ENCODE data around the gene ST3GAL3.

ST3GAL3 gene

GRCh38 chr1:43779805-43780403 lies 72.6 kb downstream of the ST3GAL3 start:
- WGBS (ENCODE audit: insufficient coverage): 100% methylated on average over 1 of the region's 1 CpG
- H3K27ac ChIP-seq (ENCODE audit: insufficient read depth in 1 of 2, low read depth in 1 of 2, low read length in 2 of 2, poor library complexity in 1 of 2, severe bottlenecking in 2 of 2): no peak overlapping the region
- H3K36me3 ChIP-seq (ENCODE audit: control insufficient read depth in 4 of 4, insufficient read depth in 4 of 4, low read length in 3 of 4): peaks cover 0 to 5% (median 3%) of the 10 kb centered on the region in 4 experiments
- H3K4me1 ChIP-seq (ENCODE audit: control extremely low read depth in 1 of 4, control insufficient read depth in 4 of 4, insufficient read depth in 4 of 4, low read length in 3 of 4): peaks cover 0 to 38% (median 17%) of the 10 kb centered on the region in 4 experiments
- H3K9me3 ChIP-seq (ENCODE audit: control extremely low read depth in 1 of 5, control insufficient read depth in 4 of 5, insufficient read depth in 2 of 5, low read depth in 1 of 5, low read length in 4 of 5): peaks cover 0 to 13% (median 0%) of the 10 kb centered on the region in 5 experiments
- ChIA-PET POLR2A (no interaction called here), CTCF (no interaction called here)
- H3K4me3 ChIP-seq (ENCODE audit: control insufficient read depth in 1 of 7, extremely low read depth in 1 of 7, insufficient read depth in 4 of 7, low read depth in 2 of 7, low read length in 6 of 7): peak overlapping the region in 1 of 7 experiments; percentile 22
- DNase-seq: peak in 1 of 3 donors; percentile 21
- no peaks in the 10 kb centered on the region for H3K27me3 ChIP-seq (replicated peaks in 2 of 5; ENCODE audit: control insufficient read depth in 4 of 5, insufficient read depth in 5 of 5, low read length in 4 of 5)

- Histone ChIP-seq H3K27me3 (replicated peaks in 2 of 5; ENCODE audit: control insufficient read depth in 4 of 5, insufficient read depth in 5 of 5, low read length in 4 of 5) (no peaks in the 10 kb centered on the region), H3K36me3 (ENCODE audit: control insufficient read depth in 4 of 4, insufficient read depth in 4 of 4, low read length in 3 of 4) (peaks cover 0 to 9% (median 4%) of the 10 kb centered on the region in 4 experiments), H3K27ac (ENCODE audit: insufficient read depth in 1 of 2, low read depth in 1 of 2, low read length in 2 of 2, poor library complexity in 1 of 2, severe bottlenecking in 2 of 2) (peak overlapping the region in 1 of 2 experiments; percentile 45), H3K4me3 (ENCODE audit: control insufficient read depth in 1 of 7, extremely low read depth in 1 of 7, insufficient read depth in 4 of 7, low read depth in 2 of 7, low read length in 6 of 7) (no peak overlapping the region), H3K4me1 (ENCODE audit: control extremely low read depth in 1 of 4, control insufficient read depth in 4 of 4, insufficient read depth in 4 of 4, low read length in 3 of 4) (peaks cover 0 to 38% (median 19%) of the 10 kb centered on the region in 4 experiments), H3K9me3 (ENCODE audit: control extremely low read depth in 1 of 5, control insufficient read depth in 4 of 5, insufficient read depth in 2 of 5, low read depth in 1 of 5, low read length in 4 of 5) (peaks cover 0 to 13% (median 0%) of the 10 kb centered on the region in 5 experiments)
- peak in 2 of 3 donors; percentile 56 to 62 for DNase-seq
- WGBS (ENCODE audit: insufficient coverage): 91% methylated on average over 2 of the region's 2 CpGs
- ChIA-PET POLR2A (no interaction called here), CTCF (no interaction called here)
These were observed 74.2 kb downstream of the ST3GAL3 start for GRCh38 chr1:43781574-43781973.

GRCh38 chr1:43783096-43783670 lies 75.8 kb downstream of the ST3GAL3 start:
- Histone ChIP-seq H3K9me3 (ENCODE audit: control extremely low read depth in 1 of 5, control insufficient read depth in 4 of 5, insufficient read depth in 2 of 5, low read depth in 1 of 5, low read length in 4 of 5) (peaks cover 0 to 13% (median 0%) of the 10 kb centered on the region in 5 experiments), H3K4me1 (ENCODE audit: control extremely low read depth in 1 of 4, control insufficient read depth in 4 of 4, insufficient read depth in 4 of 4, low read length in 3 of 4) (peaks cover 5 to 50% (median 30%) of the 10 kb centered on the region in 4 experiments), H3K4me3 (ENCODE audit: control insufficient read depth in 1 of 7, extremely low read depth in 1 of 7, insufficient read depth in 4 of 7, low read depth in 2 of 7, low read length in 6 of 7) (no peak overlapping the region), H3K27ac (ENCODE audit: insufficient read depth in 1 of 2, low read depth in 1 of 2, low read length in 2 of 2, poor library complexity in 1 of 2, severe bottlenecking in 2 of 2) (peak overlapping the region in 1 of 2 experiments; percentile 7), H3K36me3 (ENCODE audit: control insufficient read depth in 4 of 4, insufficient read depth in 4 of 4, low read length in 3 of 4) (peaks cover 0 to 9% (median 4%) of the 10 kb centered on the region in 4 experiments), H3K27me3 (replicated peaks in 2 of 5; ENCODE audit: control insufficient read depth in 4 of 5, insufficient read depth in 5 of 5, low read length in 4 of 5) (no peaks in the 10 kb centered on the region)
- WGBS (ENCODE audit: insufficient coverage): 98% methylated on average over 4 of the region's 4 CpGs
- ChIA-PET POLR2A (interaction anchor here (0.9 kb wide), 1 partner anchor 86 kb away, joined by 3 read pairs; no protein-coding TSS in a partner anchor), CTCF (interaction anchor here (1.0 to 1.1 kb wide), 2 partner anchors 18 to 20 kb away, joined by 3 read pairs; no protein-coding TSS in a partner anchor)
- no peak for DNase-seq

GRCh38 chr1:43783671-43784205 lies 76.4 kb downstream of the ST3GAL3 start:
- Histone ChIP-seq H3K4me3 (ENCODE audit: control insufficient read depth in 1 of 7, extremely low read depth in 1 of 7, insufficient read depth in 4 of 7, low read depth in 2 of 7, low read length in 6 of 7) (no peak overlapping the region), H3K27ac (ENCODE audit: insufficient read depth in 1 of 2, low read depth in 1 of 2, low read length in 2 of 2, poor library complexity in 1 of 2, severe bottlenecking in 2 of 2) (peak overlapping the region in 1 of 2 experiments; percentile 7), H3K27me3 (replicated peaks in 2 of 5; ENCODE audit: control insufficient read depth in 4 of 5, insufficient read depth in 5 of 5, low read length in 4 of 5) (no peaks in the 10 kb centered on the region), H3K4me1 (ENCODE audit: control extremely low read depth in 1 of 4, control insufficient read depth in 4 of 4, insufficient read depth in 4 of 4, low read length in 3 of 4) (peaks cover 5 to 53% (median 30%) of the 10 kb centered on the region in 4 experiments), H3K36me3 (ENCODE audit: control insufficient read depth in 4 of 4, insufficient read depth in 4 of 4, low read length in 3 of 4) (peaks cover 0 to 9% (median 4%) of the 10 kb centered on the region in 4 experiments), H3K9me3 (ENCODE audit: control extremely low read depth in 1 of 5, control insufficient read depth in 4 of 5, insufficient read depth in 2 of 5, low read depth in 1 of 5, low read length in 4 of 5) (peaks cover 0 to 13% (median 0%) of the 10 kb centered on the region in 5 experiments)
- 90% methylated on average over 3 of the region's 3 CpGs for WGBS (ENCODE audit: insufficient coverage)
- CTCF ChIA-PET: interaction anchor here (1.0 to 1.1 kb wide), 2 partner anchors 19 to 20 kb away, joined by 3 read pairs; no protein-coding TSS in a partner anchor
- peak in 2 of 3 donors; percentile 67 to 79 for DNase-seq
- POLR2A ChIA-PET: interaction anchor here (0.9 kb wide), 1 partner anchor 85 kb away, joined by 3 read pairs; no protein-coding TSS in a partner anchor

GRCh38 chr1:43786201-43786958 lies 79.0 kb downstream of the ST3GAL3 start:
- no peaks in the 10 kb centered on the region for H3K9me3 ChIP-seq (ENCODE audit: control extremely low read depth in 1 of 5, control insufficient read depth in 4 of 5, insufficient read depth in 2 of 5, low read depth in 1 of 5, low read length in 4 of 5)
- H3K4me3 ChIP-seq (ENCODE audit: control insufficient read depth in 1 of 7, extremely low read depth in 1 of 7, insufficient read depth in 4 of 7, low read depth in 2 of 7, low read length in 6 of 7): no peak overlapping the region
- peaks cover 5 to 67% (median 31%) of the 10 kb centered on the region in 4 experiments for H3K4me1 ChIP-seq (ENCODE audit: control extremely low read depth in 1 of 4, control insufficient read depth in 4 of 4, insufficient read depth in 4 of 4, low read length in 3 of 4)
- CTCF ChIA-PET: interaction anchor here (0.9 to 1.1 kb wide), 3 partner anchors 28 to 152 kb away, joined by 3 to 6 read pairs (median 3); no protein-coding TSS in a partner anchor
- WGBS (ENCODE audit: insufficient coverage): 88% methylated on average over 9 of the region's 13 CpGs
- no peaks in the 10 kb centered on the region for H3K27me3 ChIP-seq (replicated peaks in 2 of 5; ENCODE audit: control insufficient read depth in 4 of 5, insufficient read depth in 5 of 5, low read length in 4 of 5)
- POLR2A ChIA-PET: interaction anchor here (0.6 kb wide), 1 partner anchor 58 kb away, joined by 3 read pairs; no protein-coding TSS in a partner anchor
- no peak for DNase-seq
- H3K27ac ChIP-seq (ENCODE audit: insufficient read depth in 1 of 2, low read depth in 1 of 2, low read length in 2 of 2, poor library complexity in 1 of 2, severe bottlenecking in 2 of 2): no peak overlapping the region
- peaks cover 0 to 4% (median 2%) of the 10 kb centered on the region in 4 experiments for H3K36me3 ChIP-seq (ENCODE audit: control insufficient read depth in 4 of 4, insufficient read depth in 4 of 4, low read length in 3 of 4)

- POLR2A ChIA-PET: no interaction called here
- WGBS (ENCODE audit: insufficient coverage): no CpG with 5 or more reads among the region's 1 CpG
- no peak overlapping the region for H3K27ac ChIP-seq (ENCODE audit: insufficient read depth in 1 of 2, low read depth in 1 of 2, low read length in 2 of 2, poor library complexity in 1 of 2, severe bottlenecking in 2 of 2)
These were observed 79.6 kb downstream of the ST3GAL3 start for GRCh38 chr1:43786960-43787359.

More at GRCh38 chr1:43786960-43787359, 79.6 kb downstream of the ST3GAL3 start:
- CTCF ChIA-PET: interaction anchor here (0.9 to 1.1 kb wide), 3 partner anchors 28 to 151 kb away, joined by 3 to 6 read pairs (median 3); no protein-coding TSS in a partner anchor
- Histone ChIP-seq H3K4me1 (ENCODE audit: control extremely low read depth in 1 of 4, control insufficient read depth in 4 of 4, insufficient read depth in 4 of 4, low read length in 3 of 4) (peaks cover 5 to 62% (median 33%) of the 10 kb centered on the region in 4 experiments), H3K27me3 (replicated peaks in 2 of 5; ENCODE audit: control insufficient read depth in 4 of 5, insufficient read depth in 5 of 5, low read length in 4 of 5) (no peaks in the 10 kb centered on the region), H3K9me3 (ENCODE audit: control extremely low read depth in 1 of 5, control insufficient read depth in 4 of 5, insufficient read depth in 2 of 5, low read depth in 1 of 5, low read length in 4 of 5) (no peaks in the 10 kb centered on the region), H3K36me3 (ENCODE audit: control insufficient read depth in 4 of 4, insufficient read depth in 4 of 4, low read length in 3 of 4) (peaks cover 0 to 4% (median 2%) of the 10 kb centered on the region in 4 experiments), H3K4me3 (ENCODE audit: control insufficient read depth in 1 of 7, extremely low read depth in 1 of 7, insufficient read depth in 4 of 7, low read depth in 2 of 7, low read length in 6 of 7) (peak overlapping the region in 2 of 7 experiments; percentile 37 to 45)
- peak in 2 of 3 donors; percentile 56 to 69 for DNase-seq
